HEK293 (cell line): Measurements from ENCODE around the gene ORC1.

Experiments used
- SETDB1 ChIP-seq: IDR thresholded peaks from one replicate; pipeline ENCODE4 v1.6.1; 2017; ENCODE audit warnings: mild to moderate bottlenecking, low read length, moderate library complexity, mixed read lengths; ENCODE audit not compliant: insufficient read length
- ZNF175 ChIP-seq: fragments of 450-650 bp; formaldehyde crosslinking; IDR thresholded peaks from 2 replicates; pipeline ENCODE4 v1.5.1; 2016; ENCODE audit warnings: missing biosample characterization, missing genetic modification characterization
- ZNF513 ChIP-seq: fragments of 450-650 bp; IDR thresholded peaks from 2 replicates; pipeline ENCODE4 v1.5.1; 2018; ENCODE audit warnings: missing biosample characterization, missing genetic modification characterization

DNA sequence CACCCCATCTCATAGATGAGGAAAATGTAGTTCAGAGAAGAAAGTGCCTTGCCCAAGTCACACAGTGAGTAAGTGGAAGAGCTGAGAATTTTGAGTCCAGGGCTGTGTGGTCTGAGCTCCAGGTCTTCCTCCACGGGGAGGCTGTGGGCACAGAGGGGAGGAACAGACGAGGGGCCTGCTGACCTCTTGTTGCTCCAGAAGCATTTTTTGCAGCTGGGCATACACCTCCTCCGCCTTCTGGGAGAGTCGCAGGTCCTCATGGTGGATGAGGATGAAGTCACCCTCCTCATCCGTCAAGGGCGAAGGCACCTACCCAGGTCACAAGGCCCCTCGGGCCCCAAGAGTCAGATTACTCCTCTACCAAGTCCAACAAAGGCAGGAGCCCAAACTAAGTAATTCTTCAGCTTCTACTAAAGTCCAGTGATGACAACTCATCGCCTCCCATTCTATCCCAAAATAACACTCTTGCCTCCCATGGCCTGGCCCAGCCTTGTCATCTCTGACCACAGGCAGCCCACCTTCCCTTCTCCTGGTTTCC lies 47.3 kb downstream of the ORC1 start:
- TF ChIP-seq ZNF175 (tag by site-specific recombination) (no peak), ZNF513 (tag by site-specific recombination) (peak; percentile 56), SETDB1 (no peak)
